NCI-H2196 (cell line): ENCODE results near the gene SAPCD1.
A peak's percentile ranks its signal among the peaks of the same experiment; 100 is the strongest.
"Not testable (repeated sequence)": the region's sequence is repeated elsewhere in the genome, so short reads cannot be mapped to it uniquely, and the experiment has no call there.

Source experiments
- DNase-seq: peaks from one replicate; lab custom pipeline; 2025; ENCODE audit not compliant: unreplicated experiment; lab: John Stamatoyannopoulos, UW

The SAPCD1 gene

GRCh38 chr6:31776989-31777666 is 14.7 kb downstream of the SAPCD1 start, which contains the start of gene VWA7:
Gene VWA7 (minus strand): TSS chr6:31777328. CDS start chr6:31776779, 549 bp downstream.
- DNase-seq: peak; percentile 70

- no peak for DNase-seq
Measured at GRCh38 chr6:31777667-31778050, 15.2 kb downstream of the SAPCD1 start.

GRCh38 chr6:31778193-31778592 is 15.7 kb downstream of the SAPCD1 start:
- DNase-seq: no peak

- no peak for DNase-seq
Measured at GRCh38 chr6:31778999-31779885, 16.8 kb downstream of the SAPCD1 start.

GRCh38 chr6:31779908-31780307 is 17.5 kb downstream of the SAPCD1 start:
- no peak for DNase-seq

GRCh38 chr6:31780507-31781243 is 18.2 kb downstream of the SAPCD1 start:
- DNase-seq: no peak

- no peak for DNase-seq
Measured at GRCh38 chr6:31781244-31782125, 19.0 kb downstream of the SAPCD1 start.

GRCh38 chr6:31782126-31782855 is 19.8 kb downstream of the SAPCD1 start:
- no peak for DNase-seq

- no peak for DNase-seq
Measured at GRCh38 chr6:31784098-31784925, 21.9 kb downstream of the SAPCD1 start.

GRCh38 chr6:31785475-31785874 is 23.0 kb downstream of the SAPCD1 start:
- no peak for DNase-seq

- peak; percentile 37 for DNase-seq
Measured at GRCh38 chr6:31791324-31792089, 29.1 kb downstream of the SAPCD1 start.

- no peak for DNase-seq
Measured at GRCh38 chr6:31792090-31792374, 29.6 kb downstream of the SAPCD1 start.

GRCh38 chr6:31792761-31793171 is 30.3 kb downstream of the SAPCD1 start:
- DNase-seq: no peak

- not testable (repeated sequence) for DNase-seq
Measured at GRCh38 chr6:31793927-31794245, 31.4 kb downstream of the SAPCD1 start.

GRCh38 chr6:31794294-31794865 is 31.9 kb downstream of the SAPCD1 start:
- no peak for DNase-seq

GRCh38 chr6:31794866-31795615 is 32.6 kb downstream of the SAPCD1 start:
- DNase-seq: no peak

- peak; percentile 94 for DNase-seq
Measured at GRCh38 chr6:31795616-31796298, 33.3 kb downstream of the SAPCD1 start, which contains the start of gene VARS1. Gene VARS1 (minus strand): TSS chr6:31795752. CDS start chr6:31795217, 535 bp downstream.
